K562 (cell line): Measurements from ENCODE around the gene NMNAT1. TPM values are rescaled to one million over a fixed set of nuclear protein-coding genes. Genes with fewer than 3 reads are reported as not detected.

Experiments
- CBX8 ChIP-seq: fragments of 200-600 bp; sonication (generic); IDR thresholded peaks from 2 replicates; pipeline ENCODE4 v1.6.1; 2012; ENCODE audit warnings: borderline replicate concordance, mixed run types, low read depth, mild to moderate bottlenecking, moderate library complexity, mixed read lengths, low read length, control low read depth, inconsistent platforms; ENCODE audit not compliant: poor library complexity, severe bottlenecking; ENCODE audit errors: extremely low read depth
- ELF4 ChIP-seq: fragments of 450-650 bp; formaldehyde crosslinking; IDR thresholded peaks from 2 replicates; pipeline ENCODE4 v1.4.0; 2022; ENCODE audit warnings: missing genetic modification characterization
- NR1H2 ChIP-seq: sonication (generic); formaldehyde crosslinking; IDR thresholded peaks from 2 replicates; pipeline ENCODE4 v1.4.0; 2020; ENCODE audit warnings: mild to moderate bottlenecking, missing genetic modification reagents
- STAG1 ChIP-seq: sonication (generic); formaldehyde crosslinking; IDR thresholded peaks from 2 replicates; pipeline ENCODE4 v1.5.0; 2020; ENCODE audit warnings: missing genetic modification reagents, borderline replicate concordance
- TSC22D4 ChIP-seq: fragments of 450-650 bp; IDR thresholded peaks from 2 replicates; pipeline ENCODE4 v1.6.1; 2016; ENCODE audit warnings: missing genetic modification characterization, missing biosample characterization, control low read depth
- ZKSCAN3 ChIP-seq: fragments of 250-450 bp; sonication (Bioruptor Pico); IDR thresholded peaks from 2 replicates; pipeline ENCODE4 v1.4.0; 2020
- polyA plus RNA-seq, 8 experiments: library from polyadenylated mRNA; depleted of rRNA in 4 of 8; stranded (reverse) in 5 of 8; unstranded in 3 of 8; fragments of >200 nt; fragmentation: Nextera tagmentation in 2 of 8; fragmentation: Illumina TruSeq in 1 of 8; extraction: Ambion mirVana in 2 of 8; extraction: Trizol in 1 of 8; gene quantifications; 2 replicates each; pipeline versions ENCODE4 v1.2.1 to v1.2.3, GENCODE V29; 2011 to 2014; ENCODE audit warnings: inconsistent platforms in 1 of 8, missing spikeins in 1 of 8
- total RNA-seq, 7 experiments: library from RNA; depleted of rRNA in 6 of 7; stranded (reverse); fragments of >200 nt in 6 of 7; fragmentation: Illumina TruSeq in 2 of 7; extraction: Trizol in 2 of 7; gene quantifications; 2 replicates each; pipeline versions ENCODE4 v1.2.1 to v1.2.3, GENCODE V29; 2011 to 2021; ENCODE audit warnings: low replicate concordance in 1 of 7
- TF ChIP-seq, protein P1 (sequence below), 2 experiments: fragments of 450-650 bp in 1 of 2; sonication (generic) in 1 of 2; formaldehyde crosslinking in 1 of 2; IDR thresholded peaks; 2 replicates each; pipeline versions ENCODE4 v1.7.1 to v1.9.0; 2016 to 2022; ENCODE audit warnings: inconsistent platforms in 1 of 2, mild to moderate bottlenecking in 1 of 2, missing genetic modification reagents in 1 of 2
- TF ChIP-seq, protein P2 (sequence below): fragments of 450-650 bp; conservative IDR thresholded peaks from 2 replicates; pipeline ENCODE4 v1.6.1; 2016; ENCODE audit warnings: missing genetic modification characterization, low read depth, mild to moderate bottlenecking, control low read depth, missing compliant biosample characterization
- TF ChIP-seq, protein P3 (sequence below), 2 experiments: fragments of 450-650 bp in 1 of 2; sonication (generic) in 1 of 2; formaldehyde crosslinking in 1 of 2; IDR thresholded peaks in 1 of 2; conservative IDR thresholded peaks in 1 of 2; 2 replicates each; pipeline versions ENCODE4 v1.6.1 to v1.8.1; 2016 to 2023; ENCODE audit warnings: mild to moderate bottlenecking in 2 of 2, moderate library complexity in 2 of 2, inconsistent platforms in 1 of 2, missing genetic modification reagents in 1 of 2
- TF ChIP-seq, protein P4 (sequence below): fragments of 450-650 bp; formaldehyde crosslinking; IDR thresholded peaks from 2 replicates; pipeline ENCODE4 v1.4.0; 2022; ENCODE audit warnings: missing genetic modification characterization
- TF ChIP-seq, protein P5 (sequence below): fragments of 450-650 bp; IDR thresholded peaks from 2 replicates; pipeline ENCODE4 v1.6.1; 2016

NMNAT1 gene
- total and polyA plus RNA-seq, 9 of the 15 experiments (the other 6 are each of a cell fraction or from before 2014, with no cell fraction given), result 5.1 to 14.6 (median 12.1) TPM

DNA sequence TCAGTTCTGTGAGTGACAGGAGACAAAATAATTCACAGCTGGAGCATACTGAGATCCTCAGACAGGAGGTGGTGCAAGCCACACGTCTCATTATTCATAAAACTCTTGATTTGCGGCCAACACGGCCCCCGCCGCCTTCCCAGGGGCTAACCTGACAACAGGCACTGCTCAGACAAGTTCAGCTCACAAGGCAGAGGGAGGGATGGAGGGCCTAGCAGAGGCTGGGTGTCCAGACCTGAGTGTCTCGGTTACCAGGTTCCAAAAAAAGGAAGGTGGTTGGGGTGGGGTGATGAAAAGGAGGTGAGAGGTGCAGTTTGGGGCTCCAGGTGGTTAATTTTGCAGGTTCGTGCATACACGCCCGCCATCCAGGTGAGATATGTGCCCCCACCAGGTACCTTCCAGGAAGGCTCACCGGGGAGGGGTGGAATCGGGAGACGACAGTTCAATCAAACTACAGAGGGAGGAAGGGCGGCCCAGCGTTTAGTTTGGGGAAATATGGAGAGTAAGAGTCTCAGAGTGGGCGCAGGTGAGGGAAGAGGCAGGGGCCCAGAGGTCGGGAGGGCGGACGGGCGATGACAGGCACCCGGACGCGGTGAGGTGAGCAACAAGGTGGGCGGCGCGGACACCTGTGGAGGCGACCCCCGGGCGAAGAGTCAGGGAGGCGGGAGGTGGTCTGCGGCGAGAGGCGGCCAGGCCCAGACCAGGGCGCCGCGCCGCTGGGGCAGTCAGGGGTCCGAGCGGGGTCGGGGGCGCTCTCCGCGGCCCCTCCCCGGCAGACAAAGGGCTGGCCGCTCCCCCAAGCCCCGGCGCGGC lies 33.8 kb upstream of the NMNAT1 start (continued):
- TF ChIP-seq, protein P1, sequence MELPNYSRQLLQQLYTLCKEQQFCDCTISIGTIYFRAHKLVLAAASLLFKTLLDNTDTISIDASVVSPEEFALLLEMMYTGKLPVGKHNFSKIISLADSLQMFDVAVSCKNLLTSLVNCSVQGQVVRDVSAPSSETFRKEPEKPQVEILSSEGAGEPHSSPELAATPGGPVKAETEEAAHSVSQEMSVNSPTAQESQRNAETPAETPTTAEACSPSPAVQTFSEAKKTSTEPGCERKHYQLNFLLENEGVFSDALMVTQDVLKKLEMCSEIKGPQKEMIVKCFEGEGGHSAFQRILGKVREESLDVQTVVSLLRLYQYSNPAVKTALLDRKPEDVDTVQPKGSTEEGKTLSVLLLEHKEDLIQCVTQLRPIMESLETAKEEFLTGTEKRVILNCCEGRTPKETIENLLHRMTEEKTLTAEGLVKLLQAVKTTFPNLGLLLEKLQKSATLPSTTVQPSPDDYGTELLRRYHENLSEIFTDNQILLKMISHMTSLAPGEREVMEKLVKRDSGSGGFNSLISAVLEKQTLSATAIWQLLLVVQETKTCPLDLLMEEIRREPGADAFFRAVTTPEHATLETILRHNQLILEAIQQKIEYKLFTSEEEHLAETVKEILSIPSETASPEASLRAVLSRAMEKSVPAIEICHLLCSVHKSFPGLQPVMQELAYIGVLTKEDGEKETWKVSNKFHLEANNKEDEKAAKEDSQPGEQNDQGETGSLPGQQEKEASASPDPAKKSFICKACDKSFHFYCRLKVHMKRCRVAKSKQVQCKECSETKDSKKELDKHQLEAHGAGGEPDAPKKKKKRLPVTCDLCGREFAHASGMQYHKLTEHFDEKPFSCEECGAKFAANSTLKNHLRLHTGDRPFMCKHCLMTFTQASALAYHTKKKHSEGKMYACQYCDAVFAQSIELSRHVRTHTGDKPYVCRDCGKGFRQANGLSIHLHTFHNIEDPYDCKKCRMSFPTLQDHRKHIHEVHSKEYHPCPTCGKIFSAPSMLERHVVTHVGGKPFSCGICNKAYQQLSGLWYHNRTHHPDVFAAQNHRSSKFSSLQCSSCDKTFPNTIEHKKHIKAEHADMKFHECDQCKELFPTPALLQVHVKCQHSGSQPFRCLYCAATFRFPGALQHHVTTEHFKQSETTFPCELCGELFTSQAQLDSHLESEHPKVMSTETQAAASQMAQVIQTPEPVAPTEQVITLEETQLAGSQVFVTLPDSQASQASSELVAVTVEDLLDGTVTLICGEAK (IDR thresholded peaks at IDR 0.05), result peak; percentile 66
- TF ChIP-seq, protein P1 (CRISPR knock-in tag; IDR thresholded peaks at IDR 0.05), result no peak
- TF ChIP-seq TSC22D4 (tag) (no peak), CBX8 (no peak), ZKSCAN3 (no peak), STAG1 (no peak), ELF4 (CRISPR knock-in tag) (no peak), NR1H2 (no peak)
- TF ChIP-seq, protein P2, sequence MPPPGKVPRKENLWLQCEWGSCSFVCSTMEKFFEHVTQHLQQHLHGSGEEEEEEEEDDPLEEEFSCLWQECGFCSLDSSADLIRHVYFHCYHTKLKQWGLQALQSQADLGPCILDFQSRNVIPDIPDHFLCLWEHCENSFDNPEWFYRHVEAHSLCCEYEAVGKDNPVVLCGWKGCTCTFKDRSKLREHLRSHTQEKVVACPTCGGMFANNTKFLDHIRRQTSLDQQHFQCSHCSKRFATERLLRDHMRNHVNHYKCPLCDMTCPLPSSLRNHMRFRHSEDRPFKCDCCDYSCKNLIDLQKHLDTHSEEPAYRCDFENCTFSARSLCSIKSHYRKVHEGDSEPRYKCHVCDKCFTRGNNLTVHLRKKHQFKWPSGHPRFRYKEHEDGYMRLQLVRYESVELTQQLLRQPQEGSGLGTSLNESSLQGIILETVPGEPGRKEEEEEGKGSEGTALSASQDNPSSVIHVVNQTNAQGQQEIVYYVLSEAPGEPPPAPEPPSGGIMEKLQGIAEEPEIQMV (tag), result no peak
- TF ChIP-seq, protein P3, sequence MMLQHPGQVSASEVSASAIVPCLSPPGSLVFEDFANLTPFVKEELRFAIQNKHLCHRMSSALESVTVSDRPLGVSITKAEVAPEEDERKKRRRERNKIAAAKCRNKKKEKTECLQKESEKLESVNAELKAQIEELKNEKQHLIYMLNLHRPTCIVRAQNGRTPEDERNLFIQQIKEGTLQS (IDR thresholded peaks at IDR 0.05), result no peak
- TF ChIP-seq, protein P3 (CRISPR knock-in tag; conservative IDR thresholded peaks at IDR 0.05), result no peak
- TF ChIP-seq, protein P4, sequence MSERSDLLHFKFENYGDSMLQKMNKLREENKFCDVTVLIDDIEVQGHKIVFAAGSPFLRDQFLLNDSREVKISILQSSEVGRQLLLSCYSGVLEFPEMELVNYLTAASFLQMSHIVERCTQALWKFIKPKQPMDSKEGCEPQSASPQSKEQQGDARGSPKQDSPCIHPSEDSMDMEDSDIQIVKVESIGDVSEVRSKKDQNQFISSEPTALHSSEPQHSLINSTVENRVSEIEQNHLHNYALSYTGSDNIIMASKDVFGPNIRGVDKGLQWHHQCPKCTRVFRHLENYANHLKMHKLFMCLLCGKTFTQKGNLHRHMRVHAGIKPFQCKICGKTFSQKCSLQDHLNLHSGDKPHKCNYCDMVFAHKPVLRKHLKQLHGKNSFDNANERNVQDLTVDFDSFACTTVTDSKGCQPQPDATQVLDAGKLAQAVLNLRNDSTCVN (CRISPR knock-in tag), result 0 out of 2 replicates have a peak, but pooled peaks have one; percentile 75
- TF ChIP-seq, protein P5, sequence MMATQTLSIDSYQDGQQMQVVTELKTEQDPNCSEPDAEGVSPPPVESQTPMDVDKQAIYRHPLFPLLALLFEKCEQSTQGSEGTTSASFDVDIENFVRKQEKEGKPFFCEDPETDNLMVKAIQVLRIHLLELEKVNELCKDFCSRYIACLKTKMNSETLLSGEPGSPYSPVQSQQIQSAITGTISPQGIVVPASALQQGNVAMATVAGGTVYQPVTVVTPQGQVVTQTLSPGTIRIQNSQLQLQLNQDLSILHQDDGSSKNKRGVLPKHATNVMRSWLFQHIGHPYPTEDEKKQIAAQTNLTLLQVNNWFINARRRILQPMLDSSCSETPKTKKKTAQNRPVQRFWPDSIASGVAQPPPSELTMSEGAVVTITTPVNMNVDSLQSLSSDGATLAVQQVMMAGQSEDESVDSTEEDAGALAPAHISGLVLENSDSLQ, result peak; percentile 92
